HT-29 (cell line): ENCODE data around the gene TMEM272. TPM values are rescaled to one million over a fixed set of nuclear protein-coding genes. Genes with fewer than 3 reads are reported as not detected.
A peak's percentile ranks its signal among the peaks of the same experiment; 100 is the strongest.

Source experiments
- DNase-seq: peaks from one replicate; pipeline ENCODE4 v3.0.0-alpha.2; 2015; ENCODE audit warnings: low spot score
- total RNA-seq: library from RNA; depleted of rRNA; stranded (reverse); fragments of >200 nt; shearing (Covaris generic); gene quantifications from 2 replicates; pipeline ENCODE4 v1.2.3, GENCODE V29; 2014

The TMEM272 gene
- total RNA-seq, 1 experiment from 2014 or later: not detected

DNA sequence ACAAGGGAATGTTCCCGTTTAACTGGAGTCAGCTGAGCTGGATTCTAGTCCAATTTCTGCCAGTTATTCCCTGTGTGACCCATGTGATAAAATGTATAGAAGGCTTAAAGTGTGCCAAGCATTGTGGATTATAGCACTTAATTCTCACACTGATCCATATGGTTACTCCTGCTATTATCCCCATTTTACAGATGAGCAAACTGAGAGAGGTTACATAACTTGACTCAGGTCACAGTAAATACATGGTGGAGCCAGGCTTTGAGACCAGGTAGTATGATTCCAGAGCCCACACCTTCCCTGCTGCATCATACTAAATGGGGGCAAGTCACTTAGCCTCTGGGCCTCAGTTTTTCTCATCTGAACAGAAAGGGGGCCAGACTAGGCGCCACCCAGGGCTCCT lies 39.1 kb downstream of the TMEM272 start:
- no peak for DNase-seq

DNA sequence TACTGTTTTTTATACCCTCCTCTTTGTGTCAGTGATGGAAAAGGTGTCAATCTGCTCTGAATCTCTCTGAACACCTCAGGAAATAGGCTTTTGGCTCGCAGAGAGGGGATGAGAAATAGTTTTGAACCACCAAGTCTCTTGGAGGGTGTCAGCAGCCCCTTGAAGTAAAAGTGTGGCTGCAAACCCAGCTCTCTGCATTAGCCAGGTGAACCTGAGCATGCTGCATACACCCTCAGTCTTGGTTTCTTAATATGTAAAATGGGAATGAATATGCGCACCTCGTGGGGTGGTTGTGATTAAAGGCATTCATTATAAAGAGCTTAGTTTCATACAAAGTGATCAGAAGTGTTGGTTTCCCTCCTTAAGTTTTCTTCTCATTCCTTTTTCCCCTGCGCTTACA lies 39.7 kb downstream of the TMEM272 start:
- no peak for DNase-seq

DNA sequence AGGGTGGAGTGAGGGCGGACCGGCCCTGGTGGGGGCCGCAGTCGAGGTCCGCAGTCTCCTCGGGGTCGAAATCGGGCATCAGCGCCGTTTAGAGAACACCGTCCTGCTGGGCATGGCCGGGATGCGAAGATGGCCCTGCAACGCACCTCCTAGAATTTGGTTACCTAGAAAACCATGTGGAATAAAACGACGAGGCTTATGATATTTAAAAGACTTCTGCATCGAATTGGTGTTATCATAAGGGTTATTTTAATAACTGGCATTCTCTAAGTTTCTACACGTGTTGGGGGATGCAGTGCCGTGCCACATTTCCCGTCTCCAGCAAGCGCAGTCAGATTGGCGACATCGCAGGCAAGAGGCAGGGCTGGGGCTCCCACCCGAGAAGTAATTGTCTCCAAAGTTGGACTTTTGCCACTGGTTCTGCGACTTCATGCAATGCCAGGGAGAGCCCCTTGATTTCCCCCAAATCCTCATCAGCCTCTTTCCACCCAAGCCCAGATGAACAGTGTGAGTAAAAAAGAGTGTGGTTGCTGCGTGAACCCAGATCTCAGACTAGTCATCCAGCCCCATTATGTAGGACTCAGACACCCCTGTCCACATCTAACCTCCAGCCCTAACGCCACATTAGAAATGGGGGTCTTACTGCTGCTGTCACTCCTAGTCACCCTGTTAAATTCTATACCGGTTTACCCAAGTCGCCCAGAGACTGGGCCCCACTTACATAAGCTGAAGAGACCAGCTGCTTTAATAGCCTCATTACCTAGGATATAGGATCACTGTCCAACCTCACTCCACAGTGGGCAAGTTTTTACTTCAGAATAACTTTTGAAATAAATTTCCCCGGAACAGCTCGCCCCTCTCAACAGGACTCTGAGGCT lies 40.4 kb downstream of the TMEM272 start:
- DNase-seq: no peak

DNA sequence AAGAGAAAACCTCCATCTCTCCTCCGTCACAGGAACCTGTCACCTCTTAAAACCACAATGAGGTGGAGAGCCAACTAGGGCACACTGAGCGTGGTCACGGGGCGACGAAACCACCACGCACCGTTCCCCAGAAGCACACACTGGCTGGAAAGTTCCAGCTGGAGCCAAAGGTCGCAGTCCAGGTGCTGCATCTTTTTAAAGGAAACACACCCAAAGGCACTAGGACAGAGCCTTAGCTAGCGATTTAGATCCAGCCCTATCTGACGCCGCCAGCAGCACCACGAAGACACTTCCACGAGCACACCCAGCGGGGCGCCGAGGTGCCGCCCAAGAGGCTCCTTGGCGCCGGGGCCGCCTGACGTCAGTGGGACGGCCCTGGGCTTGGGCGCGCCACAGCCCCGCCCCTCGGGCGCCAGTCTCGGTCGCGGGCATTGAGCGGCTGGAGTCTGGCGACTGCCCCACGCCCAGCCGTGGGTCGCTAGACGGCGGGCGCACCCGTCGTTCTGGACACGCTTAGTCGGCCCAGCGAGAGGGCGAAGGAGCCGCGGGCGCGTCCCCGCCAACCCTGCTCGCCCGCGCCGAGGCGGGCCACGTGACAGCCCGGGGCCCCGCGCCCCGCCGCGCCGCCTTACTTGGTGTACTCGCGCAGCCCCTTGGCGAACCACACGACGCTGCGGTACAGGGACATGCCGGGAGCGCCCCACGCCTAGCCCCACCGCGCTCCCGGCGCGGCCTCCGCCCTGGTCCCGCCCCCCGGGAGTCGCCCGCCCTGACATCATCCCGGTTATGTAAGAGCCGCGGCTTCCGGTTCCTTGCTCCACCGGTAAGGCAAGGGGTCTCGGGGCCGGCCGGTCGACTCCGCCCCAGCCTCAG lies 41.3 kb downstream of the TMEM272 start, which contains the start of gene DHRS12:
Gene DHRS12 (minus strand): TSS at position 742 of the 873 bp plus-strand sequence. CDS start 4,504 bp downstream, outside the sequence.
- peak; percentile 94 for DNase-seq

DNA sequence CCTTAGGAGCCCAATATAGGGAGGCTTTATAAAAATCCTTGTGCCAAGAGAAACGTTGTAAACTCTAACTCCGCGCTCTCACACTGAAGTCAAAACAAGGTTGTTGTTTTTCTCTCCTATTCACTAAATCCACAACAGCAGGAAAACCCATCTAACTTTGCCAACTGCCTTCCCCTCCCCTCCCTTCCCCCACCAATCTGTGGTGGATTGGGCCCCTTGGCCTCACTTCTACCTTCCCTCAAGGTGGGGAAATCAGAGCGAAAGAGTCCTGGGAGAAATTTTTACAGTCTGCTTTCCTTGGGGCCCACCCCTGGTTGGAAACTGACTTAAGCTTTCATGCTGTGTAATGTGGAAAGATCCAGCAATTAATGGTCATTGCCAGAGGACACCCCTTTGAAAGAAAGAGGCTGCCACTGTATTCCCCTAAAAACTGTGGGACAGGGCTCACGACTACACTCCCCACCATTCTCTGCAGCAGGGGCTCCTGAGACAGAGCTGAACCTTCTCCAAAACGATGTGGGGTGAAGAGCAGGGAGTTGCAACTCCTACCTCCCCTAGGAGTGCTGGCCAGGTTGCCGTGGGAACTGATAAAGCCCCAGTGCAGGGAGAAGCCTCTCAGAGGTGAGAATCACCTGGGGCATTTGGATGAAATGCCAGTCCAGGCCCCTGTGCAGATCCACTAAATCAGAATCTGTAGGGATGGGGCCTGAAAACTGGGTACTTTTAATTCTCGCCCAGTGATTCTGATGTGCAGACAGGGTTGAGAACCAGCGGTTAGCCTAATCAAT lies 42.2 kb downstream of the TMEM272 start:
- DNase-seq: no peak

DNA sequence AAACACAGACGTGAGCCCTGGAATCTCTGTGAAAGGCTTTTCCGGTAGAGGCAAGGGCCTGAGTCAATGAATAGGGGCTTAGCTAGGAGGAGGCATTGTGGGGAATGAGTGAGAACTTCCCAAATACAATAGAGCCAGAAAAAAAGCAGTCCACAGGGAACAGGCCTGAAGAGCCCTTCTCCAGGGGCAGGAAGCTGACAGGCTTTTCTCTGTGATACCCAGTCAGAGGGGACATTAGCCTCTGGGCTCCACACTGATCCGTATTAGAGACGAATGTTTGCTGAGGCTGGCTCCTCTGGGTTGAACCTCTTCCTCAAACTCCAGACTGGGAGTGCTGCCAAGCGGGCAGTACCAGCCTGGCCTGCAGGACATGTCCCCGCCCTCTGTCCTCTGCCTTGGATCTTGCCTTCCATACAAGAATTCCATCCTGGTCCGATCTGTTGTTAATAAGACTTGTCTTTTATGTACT lies 43.3 kb downstream of the TMEM272 start:
- peak; percentile 87 for DNase-seq

DNA sequence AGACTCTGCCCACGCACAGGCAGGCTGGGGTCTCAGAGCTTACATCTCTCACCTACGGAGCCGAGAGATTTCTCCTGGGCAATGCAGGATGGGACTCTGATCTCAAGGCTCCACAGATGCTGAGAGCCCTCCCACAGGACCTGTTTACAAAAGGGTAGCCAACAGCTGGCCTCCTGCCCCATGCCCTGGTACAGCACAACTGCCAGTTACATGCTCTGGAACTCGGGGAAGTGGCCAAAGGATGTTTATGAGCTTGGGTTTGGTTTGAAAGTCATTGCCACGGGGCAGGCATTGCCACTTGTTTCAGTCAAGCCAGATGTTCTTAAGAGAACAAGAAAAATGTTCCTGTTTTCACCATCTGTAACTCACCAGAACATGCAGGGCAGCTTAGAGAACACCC lies 44.5 kb downstream of the TMEM272 start:
- no peak for DNase-seq

DNA sequence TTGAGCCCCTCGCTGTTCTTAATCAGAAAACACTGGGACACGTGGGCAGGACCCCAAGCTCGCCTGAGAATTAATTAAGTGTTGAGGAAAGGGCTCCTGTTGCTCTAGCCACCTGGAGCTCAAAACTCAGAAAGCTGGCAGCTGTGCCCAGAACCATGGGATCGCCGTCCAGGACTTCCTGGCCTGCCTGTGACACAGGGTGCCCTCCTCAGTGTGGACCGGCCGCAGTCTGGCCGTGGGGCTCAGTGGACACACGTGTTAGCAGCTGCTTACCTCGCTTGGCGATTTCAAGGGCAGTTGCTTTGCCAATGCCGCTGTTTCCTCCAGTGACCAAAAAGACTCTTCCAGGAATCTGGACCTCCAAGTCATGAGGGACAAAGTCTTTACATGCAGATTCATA lies 45.7 kb downstream of the TMEM272 start:
- DNase-seq: no peak

DNA sequence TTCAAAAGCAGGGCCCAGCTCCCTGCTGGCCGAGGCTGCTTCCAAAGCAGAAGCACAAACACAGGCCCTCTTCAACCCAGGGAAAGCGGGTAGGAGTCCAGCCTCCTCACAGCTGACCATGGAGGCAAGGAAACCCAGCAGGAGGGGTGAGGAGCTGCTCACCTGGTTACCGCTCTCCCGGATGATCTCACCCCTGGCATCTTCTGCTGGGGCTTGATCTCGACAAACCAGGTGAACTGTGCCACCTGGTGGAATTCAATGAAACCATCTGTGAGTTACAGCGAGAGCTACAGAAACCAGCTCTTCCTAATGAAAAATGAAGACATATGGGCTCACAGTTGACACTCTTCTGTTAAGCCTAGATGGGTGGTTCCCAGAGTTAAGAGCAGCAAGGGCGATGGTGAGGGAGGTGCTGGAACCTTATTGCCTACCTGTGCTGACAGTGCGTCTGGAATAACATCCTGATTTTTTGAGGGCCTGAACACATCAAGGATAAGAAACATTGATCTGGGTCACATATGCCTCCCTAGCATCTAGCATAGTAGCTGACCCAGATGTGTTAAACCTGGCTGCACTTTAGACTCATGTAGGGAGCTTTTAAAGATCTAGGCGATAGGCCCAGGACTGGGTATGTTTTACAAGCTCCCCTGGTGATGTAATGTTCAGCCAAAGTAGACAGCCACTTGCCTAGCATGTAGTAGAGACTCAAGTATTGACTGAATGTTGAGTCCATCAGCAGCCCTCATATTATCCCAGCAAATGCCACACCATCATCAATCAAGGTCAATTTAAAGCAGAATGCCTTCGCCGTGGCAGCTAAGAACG lies 47.1 kb downstream of the TMEM272 start:
- peak; percentile 87 for DNase-seq

DNA sequence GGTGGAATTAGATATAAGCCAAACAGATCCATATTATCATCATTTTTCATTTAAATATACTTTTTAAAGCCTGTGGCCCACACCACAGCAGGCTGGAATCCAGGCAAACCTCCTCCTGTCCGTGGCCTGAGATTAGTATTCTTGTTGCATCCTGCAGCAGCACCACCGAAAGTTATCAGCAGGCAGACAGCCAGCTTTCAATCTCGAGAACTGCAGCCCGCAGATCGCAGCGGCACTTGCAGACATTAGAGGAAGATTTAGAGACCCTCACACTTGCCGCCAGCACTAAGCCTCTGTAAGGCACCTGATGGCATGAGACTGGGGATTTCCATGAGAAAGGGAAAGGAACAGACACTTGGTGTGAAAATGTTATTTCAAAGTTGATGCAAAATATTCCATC lies 48.4 kb downstream of the TMEM272 start:
- no peak for DNase-seq

DNA sequence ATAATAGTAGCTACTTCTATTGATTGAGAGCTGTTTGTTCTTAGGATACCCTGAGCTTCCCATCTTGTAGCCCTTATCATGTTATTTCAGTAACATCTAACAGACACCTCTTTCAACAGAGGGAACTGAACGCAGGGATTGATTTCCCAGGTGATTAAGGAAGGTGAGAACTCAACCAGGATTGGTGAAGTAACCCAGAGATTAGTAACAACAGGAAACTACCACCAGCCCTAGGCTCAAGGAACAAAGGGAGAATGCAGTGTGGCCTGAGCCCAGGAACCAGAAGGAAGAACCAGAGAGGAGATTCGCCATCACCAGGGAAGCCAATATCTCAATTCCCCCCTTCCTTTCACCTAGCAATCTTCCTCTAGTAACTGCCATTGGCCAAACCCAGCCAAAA lies 49.6 kb downstream of the TMEM272 start:
- DNase-seq: no peak

DNA sequence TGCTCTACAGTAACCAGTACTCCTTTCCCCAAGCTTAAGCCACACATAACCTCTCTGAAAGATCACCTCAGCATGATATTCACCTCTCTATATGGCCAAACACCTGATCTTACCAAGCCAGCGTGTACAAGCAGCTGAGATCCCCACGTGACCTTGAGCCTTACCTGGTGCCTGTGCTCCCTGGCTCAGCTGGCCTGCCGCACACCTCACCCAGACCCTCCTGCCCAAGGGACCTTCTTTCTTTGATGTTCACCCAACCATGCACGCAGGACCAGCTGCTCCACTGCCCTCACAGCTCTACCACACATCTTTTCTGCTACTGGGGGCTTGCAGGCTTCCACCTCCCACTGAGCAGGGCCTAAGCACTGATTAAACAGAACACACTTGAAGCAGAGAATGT lies 50.0 kb downstream of the TMEM272 start:
- DNase-seq: no peak

DNA sequence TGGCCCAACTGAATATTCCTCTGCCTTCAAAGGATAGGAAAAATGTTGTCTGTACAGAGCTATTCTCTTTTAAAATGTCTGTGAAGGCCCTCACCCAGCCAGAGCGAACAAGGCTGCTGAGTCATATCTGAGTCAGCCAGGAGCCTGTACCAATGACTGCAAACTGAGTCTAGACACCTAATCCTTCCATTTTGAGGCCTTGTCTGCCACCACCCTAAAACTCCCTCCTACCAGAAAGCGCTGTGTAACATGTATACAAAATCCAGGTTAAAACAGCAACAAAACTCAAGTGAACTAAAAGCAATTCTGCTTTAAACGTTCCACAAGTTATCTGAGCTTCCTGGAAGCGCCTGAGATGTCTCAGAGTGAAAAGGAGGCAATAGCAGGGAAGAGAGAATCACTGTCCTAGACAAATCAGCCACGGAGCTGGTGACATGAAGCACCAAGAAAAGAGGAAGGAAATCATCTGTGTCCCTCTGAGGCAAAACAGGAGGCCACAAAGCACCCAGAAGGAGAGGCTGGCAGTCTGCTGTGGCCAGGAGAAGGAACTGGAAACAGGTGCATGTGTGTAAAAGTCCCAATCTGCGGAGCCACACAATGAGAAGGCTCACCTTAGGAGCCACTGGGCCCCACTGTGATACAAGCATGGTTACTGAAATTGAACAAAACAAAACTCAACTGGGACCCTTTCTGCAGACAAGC lies 51.3 kb downstream of the TMEM272 start:
- DNase-seq: peak; percentile 32

DNA sequence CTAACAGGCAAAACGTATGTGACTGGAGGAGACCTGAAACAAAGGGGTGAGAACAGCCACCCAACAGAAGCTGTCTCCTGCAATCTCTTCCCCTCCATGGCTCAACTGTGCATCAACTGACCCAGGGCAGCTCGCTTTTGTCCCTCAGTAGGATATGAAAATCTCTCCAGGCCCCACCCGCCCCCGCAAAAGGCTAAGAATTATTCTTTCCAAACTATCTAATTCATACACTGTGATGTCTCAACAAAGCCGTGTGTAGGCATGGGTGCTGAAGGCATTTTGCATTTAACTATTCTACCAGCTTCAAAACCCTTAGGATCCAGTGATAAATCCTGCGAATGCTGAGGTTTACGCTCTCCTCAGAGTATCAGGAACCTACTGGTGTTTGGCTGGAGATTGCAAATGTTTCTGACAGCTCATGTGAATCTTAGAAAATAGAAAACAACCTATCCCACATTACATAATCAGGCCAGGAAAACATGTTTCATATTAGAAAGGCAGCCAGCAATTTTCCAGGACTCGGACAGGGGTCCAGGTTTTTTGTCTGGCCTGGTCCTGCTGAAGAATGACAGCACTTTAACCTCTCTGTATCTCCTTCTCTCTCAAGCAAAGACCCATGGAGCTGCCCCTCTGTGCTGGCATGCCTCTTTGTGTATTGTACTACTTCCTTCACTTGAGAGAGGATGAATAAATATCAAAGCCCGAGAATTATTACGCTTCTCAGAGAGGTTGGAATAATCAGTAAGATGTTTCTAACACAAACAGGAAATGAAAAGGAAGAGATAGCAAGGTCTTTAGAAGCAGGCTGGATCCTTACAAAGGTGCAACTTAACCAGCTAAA lies 58.3 kb downstream of the TMEM272 start:
- no peak for DNase-seq

DNA sequence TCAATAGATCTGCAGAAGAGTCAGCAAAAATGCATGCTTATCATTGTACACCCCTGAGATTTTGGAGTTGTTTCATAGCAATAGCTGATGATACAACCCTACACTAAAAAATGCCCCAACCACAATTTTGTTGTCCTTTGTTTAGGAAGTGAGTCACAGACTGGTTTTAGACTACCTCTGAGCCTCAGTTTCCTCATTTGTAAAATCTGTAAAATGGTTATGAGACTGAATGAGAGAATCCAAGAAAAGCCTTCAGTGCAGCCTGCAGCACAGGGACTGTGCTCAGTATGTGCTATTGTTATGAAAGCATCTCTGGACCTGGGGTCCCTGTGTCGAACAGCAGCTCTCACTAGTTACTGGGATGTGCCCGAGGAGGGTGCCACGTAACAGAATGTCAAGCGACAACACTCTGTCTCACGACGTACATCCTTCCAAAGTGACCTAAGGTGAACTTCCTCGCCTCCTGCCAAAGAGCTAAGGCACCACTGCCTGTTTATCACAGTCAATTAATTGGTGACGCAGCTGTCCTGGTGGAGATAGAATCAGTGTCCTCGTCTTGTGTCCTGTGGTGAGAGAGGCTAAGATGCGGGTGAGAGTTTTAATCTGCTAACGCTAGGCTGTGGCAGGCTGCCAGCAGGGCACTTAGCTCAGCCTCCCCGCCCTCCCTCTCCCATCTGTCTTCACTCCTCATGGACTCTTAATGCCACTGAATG lies 59.1 kb downstream of the TMEM272 start:
- DNase-seq: peak; percentile 58

DNA sequence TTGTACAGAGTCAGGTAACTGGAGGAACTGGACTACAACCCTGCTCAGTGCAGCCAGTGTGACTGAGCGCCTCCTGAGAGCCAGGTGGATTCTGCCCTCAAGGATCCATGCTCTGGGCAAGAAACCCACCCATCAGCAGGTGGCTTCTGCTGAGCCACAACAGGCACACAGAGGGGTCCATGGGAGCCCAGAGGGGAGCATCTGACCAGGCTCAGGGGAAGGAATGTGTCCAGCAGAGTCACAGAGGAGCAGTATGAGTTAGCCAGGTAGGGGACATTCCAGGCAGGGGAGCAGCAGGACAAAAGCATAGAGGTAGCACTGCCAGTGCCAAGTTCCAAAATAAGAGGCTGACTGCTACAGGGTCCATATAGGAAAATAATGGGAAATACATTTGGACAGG lies 60.9 kb downstream of the TMEM272 start:
- no peak for DNase-seq

DNA sequence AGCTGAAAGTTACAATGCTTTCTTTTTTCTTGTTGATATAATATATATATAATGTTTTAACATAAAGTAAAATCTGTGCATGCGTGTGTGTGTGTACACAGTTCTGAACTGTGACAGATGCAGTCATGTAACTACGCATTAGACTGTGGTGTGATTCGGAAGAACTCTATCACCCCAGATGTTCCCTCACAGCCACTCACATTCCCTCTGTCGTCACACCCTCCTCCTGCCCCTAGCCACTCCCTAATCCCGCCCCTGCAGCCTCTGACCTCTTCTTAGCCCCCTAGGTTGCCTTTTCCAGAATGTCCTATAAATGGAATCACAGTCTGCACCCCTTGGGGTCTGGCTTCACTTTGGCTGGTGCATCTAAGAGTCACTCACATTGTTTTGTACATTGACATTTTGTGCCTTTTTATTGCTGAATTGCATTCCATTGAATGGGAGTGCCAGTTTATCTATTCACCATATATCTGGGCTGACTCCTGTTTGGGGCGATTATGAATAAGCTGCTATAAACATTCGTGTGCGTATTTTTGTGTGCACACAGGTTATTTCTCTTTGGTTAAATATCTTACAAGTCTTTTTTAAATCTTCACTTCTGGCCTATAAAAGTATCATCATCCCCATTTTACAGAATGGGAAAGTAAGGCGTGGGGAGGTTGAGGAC lies 61.4 kb downstream of the TMEM272 start:
- DNase-seq: no peak
